ENCODE results near the gene AGXT2. TPM values are rescaled to one million over a fixed set of nuclear protein-coding genes. Genes with fewer than 3 reads are reported as not detected.
"Not testable (repeated sequence)": the region's sequence is repeated elsewhere in the genome, so short reads cannot be mapped to it uniquely, and the experiment has no call there.

Gene AGXT2
- total and polyA plus RNA-seq, 5 donors: not detected

DNA sequence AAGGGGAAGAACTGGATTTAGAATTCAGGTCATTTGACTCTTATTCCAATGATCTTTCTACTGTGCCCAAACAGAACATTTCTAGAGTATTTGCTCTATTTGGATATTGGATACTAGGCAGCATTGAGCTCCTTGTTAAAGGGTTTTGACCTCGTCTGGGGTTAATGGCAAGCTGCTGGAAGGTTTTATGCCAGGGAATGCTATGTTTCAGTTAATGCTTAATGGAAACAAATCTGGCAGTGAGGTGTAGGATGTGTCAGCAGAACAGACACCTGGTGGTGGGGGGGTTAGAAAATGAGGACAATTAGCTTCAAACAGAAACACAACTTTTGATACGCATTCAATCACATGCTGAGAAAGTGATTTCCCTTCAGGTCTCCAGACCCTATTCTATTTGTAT, 51.5 kb downstream of the AGXT2 start:
- H3K9me3 ChIP-seq (ENCODE audit: control insufficient read depth, low read length): no peaks in the 10 kb centered on the region
- ATAC-seq (no peak), DNase-seq (no peak)
- H3K27ac ChIP-seq (ENCODE audit: low read length): no peak overlapping the region
- WGBS: 79% methylated on average over 2 of the region's 2 CpGs
- H3K4me1 ChIP-seq (ENCODE audit: control insufficient read depth, insufficient read depth, low read length): no peaks in the 10 kb centered on the region
- intact Hi-C loops (cut with DNase I): no loop called here
- H3K4me3 ChIP-seq (ENCODE audit: low read length): no peak overlapping the region
- peaks cover 2% of the 10 kb centered on the region for H3K27me3 ChIP-seq (ENCODE audit: control insufficient read depth, insufficient read depth)

DNA sequence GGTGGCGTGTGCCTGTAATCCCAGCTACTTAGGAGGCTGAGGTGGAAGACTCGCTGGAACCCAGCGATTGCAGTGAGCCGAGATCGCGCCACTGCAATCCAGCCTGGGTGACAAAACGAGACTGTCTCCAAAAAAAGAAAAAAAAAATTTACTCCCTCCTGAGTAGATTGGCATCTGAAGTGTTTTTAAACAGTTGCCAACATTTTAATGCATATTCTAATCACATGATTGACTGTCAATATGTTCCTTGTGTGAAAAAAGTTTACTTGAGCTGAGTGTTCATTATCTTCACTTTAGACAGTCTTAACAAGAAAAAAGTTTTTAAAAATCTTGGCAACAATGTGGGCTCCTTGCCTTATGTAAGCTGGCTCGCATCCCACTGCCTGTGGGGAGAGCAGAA, 53.8 kb downstream of the AGXT2 start:
- no peaks in the 10 kb centered on the region for H3K4me1 ChIP-seq (ENCODE audit: control insufficient read depth, insufficient read depth, low read length)
- H3K27ac ChIP-seq (ENCODE audit: low read length): no peak overlapping the region
- H3K9me3 ChIP-seq (ENCODE audit: control insufficient read depth, low read length): no peaks in the 10 kb centered on the region
- H3K27me3 ChIP-seq (ENCODE audit: control insufficient read depth, insufficient read depth): peaks cover 2% of the 10 kb centered on the region
- WGBS: 73% methylated on average over 8 of the region's 8 CpGs
- intact Hi-C loops (cut with DNase I): no loop called here
- no peak overlapping the region for H3K4me3 ChIP-seq (ENCODE audit: low read length)
- DNase-seq (no peak), ATAC-seq (no peak)

DNA sequence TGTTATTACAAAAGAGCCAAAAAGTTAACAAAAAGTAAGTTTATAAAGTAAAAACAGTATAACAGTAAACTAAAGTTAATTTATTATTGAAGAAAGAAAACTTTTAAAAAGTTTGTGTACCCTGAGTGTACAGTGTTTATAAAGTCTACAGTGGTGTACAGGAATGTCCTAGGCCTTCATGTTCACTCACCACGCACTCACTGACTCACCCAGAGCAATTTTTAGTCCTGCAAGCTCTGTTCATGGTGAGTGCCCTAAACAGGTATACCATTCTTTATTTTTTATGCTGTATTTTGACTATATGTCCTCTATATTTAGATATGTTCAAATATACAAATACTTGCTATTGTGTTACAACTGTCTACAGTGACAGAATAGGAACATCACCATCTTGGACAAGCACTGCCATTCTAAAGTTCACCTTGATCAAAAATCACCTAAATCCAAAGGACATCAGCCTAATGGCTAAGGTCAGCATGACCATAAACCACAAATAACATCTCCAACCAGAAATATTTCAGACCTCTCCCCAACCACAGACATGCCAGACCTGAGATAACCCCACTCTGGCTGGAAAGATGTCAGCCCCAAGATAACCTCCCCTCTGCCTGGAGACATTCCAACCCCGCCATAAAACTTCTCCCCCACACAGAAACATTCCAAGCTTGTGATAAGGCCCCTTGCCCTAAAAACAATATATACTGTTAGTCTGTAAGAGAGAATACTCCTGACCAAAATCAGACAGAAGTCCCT, 56.1 kb downstream of the AGXT2 start:
- WGBS: 56% methylated on average over 2 of the region's 2 CpGs
- ATAC-seq (no peak), DNase-seq (no peak)
- Histone ChIP-seq H3K27ac (ENCODE audit: low read length) (no peak overlapping the region), H3K4me3 (ENCODE audit: low read length) (no peak overlapping the region), H3K27me3 (ENCODE audit: control insufficient read depth, insufficient read depth) (peaks cover 2% of the 10 kb centered on the region), H3K9me3 (ENCODE audit: control insufficient read depth, low read length) (no peaks in the 10 kb centered on the region), H3K4me1 (ENCODE audit: control insufficient read depth, insufficient read depth, low read length) (no peaks in the 10 kb centered on the region)
- intact Hi-C loops (cut with DNase I): no loop called here

DNA sequence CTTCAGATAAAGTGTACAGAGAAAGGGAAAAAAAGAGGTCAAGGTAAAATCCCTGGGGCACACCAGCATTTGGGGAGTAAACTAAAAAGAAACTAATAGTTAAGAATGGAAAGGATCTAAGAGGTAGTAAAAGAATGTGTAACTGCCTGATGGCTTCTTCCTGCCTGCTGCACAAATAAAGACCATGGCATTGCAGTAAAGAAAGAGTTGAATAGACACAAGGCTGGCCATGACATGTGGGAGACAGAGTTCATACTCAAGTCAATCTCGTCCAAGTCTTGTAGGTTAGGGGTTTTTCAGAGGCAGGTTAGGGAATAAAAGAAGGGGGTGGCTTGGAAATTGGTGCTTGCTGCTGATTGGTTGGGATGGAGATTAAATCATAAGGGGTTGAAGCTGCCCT, 60.8 kb downstream of the AGXT2 start:
- ATAC-seq (no peak), DNase-seq (no peak)
- Histone ChIP-seq H3K27me3 (ENCODE audit: control insufficient read depth, insufficient read depth) (no peaks in the 10 kb centered on the region), H3K4me1 (ENCODE audit: control insufficient read depth, insufficient read depth, low read length) (no peaks in the 10 kb centered on the region), H3K9me3 (ENCODE audit: control insufficient read depth, low read length) (no peaks in the 10 kb centered on the region), H3K4me3 (ENCODE audit: low read length) (no peak overlapping the region), H3K27ac (ENCODE audit: low read length) (no peak overlapping the region)
- intact Hi-C loops (cut with DNase I): no loop called here
- WGBS: 83% methylated on average over 1 of the region's 1 CpG

DNA sequence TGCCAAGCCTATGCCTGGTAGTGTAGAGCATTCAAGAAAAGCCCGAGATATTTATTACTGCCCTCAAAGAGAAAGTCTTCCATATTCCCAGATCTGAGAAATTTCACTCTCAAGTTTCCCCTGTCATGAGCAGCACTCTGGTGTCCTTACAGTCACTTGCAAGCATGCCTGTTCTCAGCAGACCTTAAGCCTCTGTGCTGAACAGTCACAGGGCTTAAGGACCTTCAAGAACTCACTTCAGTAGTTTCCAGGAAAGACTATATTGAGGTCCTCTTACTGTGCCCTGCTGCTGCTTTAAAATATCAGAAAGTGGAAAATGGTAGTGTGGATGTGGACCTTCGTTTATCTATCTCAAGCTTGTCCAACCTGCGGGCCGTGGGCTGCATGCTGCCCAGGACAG, 64.9 kb downstream of the AGXT2 start:
- Histone ChIP-seq H3K27ac (ENCODE audit: low read length) (no peak overlapping the region), H3K9me3 (ENCODE audit: control insufficient read depth, low read length) (no peaks in the 10 kb centered on the region), H3K4me1 (ENCODE audit: control insufficient read depth, insufficient read depth, low read length) (no peaks in the 10 kb centered on the region), H3K27me3 (ENCODE audit: control insufficient read depth, insufficient read depth) (no peaks in the 10 kb centered on the region), H3K4me3 (ENCODE audit: low read length) (no peak overlapping the region)
- intact Hi-C loops (cut with DNase I): no loop called here
- ATAC-seq (no peak), DNase-seq (no peak)
- 88% methylated on average over 4 of the region's 4 CpGs for WGBS

DNA sequence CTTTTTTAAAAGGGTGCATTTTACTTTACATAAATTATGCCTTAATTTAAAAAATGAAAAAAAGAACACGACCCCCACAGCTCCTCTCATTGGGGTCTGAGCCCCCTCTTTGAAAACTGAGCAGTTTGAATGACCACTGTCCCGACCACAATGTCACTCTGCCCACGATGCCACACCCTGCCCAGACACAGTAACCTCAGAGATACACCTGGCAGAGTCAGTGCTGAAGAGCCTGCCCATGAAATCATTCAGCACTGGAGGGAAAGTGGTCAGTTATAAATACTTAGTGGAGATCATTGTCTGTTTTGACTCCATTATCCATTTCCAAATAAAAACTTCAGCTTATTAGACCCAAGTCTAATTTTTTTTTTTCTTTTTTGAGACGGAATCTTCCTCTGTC, 69.1 kb downstream of the AGXT2 start:
- no peak for DNase-seq
- no peak for ATAC-seq
- intact Hi-C loops (cut with DNase I): no loop called here
- no peaks in the 10 kb centered on the region for H3K4me1 ChIP-seq (ENCODE audit: control insufficient read depth, insufficient read depth, low read length)
- 65% methylated on average over 4 of the region's 4 CpGs for WGBS
- H3K9me3 ChIP-seq (ENCODE audit: control insufficient read depth, low read length): no peaks in the 10 kb centered on the region
- H3K27me3 ChIP-seq (ENCODE audit: control insufficient read depth, insufficient read depth): no peaks in the 10 kb centered on the region
- H3K27ac ChIP-seq (ENCODE audit: low read length): no peak overlapping the region
- no peak overlapping the region for H3K4me3 ChIP-seq (ENCODE audit: low read length)

DNA sequence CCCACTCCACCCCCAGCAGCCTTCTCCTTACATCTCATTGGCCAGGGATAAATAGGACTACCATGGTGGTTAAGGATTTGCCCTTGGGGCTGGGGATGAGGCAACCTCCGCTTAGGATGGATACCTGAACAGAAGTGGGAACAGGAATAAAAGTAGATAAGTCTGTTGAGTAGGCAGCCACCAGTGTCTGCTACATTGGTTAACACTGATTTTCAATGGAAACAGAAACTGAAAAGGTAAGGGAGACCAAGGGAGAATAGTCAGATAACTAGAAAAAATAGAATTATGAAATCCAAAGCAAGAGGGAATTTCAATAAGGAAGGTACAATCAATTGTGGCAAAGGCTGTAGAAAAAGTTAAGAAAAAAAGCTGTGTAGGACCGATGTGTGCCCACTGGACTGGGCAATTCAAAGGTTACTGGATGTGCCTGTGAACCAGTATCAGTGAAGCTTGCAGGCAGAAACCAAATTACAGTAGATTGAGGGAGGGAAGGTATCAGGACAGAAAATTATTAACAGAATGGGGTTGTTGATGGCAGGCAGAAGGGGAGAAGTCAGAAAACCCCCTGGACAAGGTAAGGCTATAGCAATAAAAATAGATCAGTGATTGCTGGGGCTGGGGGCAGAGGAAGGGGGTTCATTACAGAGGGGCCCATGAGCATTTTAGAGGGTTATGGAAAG, 69.7 kb downstream of the AGXT2 start:
- WGBS: 46% methylated on average over 2 of the region's 2 CpGs
- Histone ChIP-seq H3K27ac (ENCODE audit: low read length) (no peak overlapping the region), H3K4me3 (ENCODE audit: low read length) (no peak overlapping the region), H3K27me3 (ENCODE audit: control insufficient read depth, insufficient read depth) (no peaks in the 10 kb centered on the region), H3K9me3 (ENCODE audit: control insufficient read depth, low read length) (no peaks in the 10 kb centered on the region), H3K4me1 (ENCODE audit: control insufficient read depth, insufficient read depth, low read length) (no peaks in the 10 kb centered on the region)
- DNase-seq (no peak), ATAC-seq (no peak)
- intact Hi-C loops (cut with DNase I): no loop called here

DNA sequence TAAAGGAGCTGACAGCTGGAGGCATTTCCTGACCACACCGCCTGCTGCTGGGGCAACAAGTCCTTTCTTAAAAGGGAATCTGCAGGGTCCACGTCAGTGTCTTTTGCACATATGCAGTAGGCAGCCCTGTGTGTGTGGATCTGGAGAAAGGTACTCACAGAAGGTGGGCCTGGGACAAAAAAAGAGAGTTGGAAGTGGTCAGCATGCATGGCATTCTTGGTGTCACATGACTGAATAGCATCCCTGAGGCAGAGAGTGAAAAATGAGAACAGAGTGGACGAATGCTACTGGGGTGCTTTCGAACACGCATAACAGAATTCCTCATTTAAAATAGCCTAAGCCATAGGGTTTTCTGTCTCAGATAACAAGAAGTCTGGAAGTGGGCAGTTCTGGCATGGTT, 71.4 kb downstream of the AGXT2 start:
- WGBS: 74% methylated on average over 5 of the region's 5 CpGs
- no peaks in the 10 kb centered on the region for H3K27me3 ChIP-seq (ENCODE audit: control insufficient read depth, insufficient read depth)
- no peak overlapping the region for H3K4me3 ChIP-seq (ENCODE audit: low read length)
- ATAC-seq (no peak), DNase-seq (no peak)
- intact Hi-C loops (cut with DNase I): no loop called here
- H3K9me3 ChIP-seq (ENCODE audit: control insufficient read depth, low read length): no peaks in the 10 kb centered on the region
- H3K4me1 ChIP-seq (ENCODE audit: control insufficient read depth, insufficient read depth, low read length): no peaks in the 10 kb centered on the region
- H3K27ac ChIP-seq (ENCODE audit: low read length): no peak overlapping the region

DNA sequence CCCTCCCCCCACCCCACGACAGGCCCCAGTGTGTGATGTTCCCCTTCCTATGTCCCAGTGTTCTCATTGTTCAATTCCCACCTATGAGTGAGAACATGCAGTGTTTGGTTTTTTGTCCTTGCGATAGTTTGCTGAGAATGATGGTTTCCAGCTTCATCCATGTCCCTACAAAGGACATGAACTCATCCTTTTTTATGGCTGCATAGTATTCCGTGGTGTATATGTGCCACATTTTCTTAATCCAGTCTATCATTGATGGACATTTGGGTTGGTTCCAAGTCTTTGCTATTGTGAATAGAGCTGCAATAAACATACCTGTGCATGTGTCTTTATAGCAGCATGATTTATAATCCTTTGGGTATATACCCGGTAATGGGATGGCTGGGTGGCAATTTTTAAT, 76.1 kb downstream of the AGXT2 start:
- ATAC-seq; H3K4me1 ChIP-seq (ENCODE audit: control insufficient read depth, insufficient read depth, low read length); H3K27ac ChIP-seq (ENCODE audit: low read length); H3K4me3 ChIP-seq (ENCODE audit: low read length); intact Hi-C loops (cut with DNase I); H3K27me3 ChIP-seq (ENCODE audit: control insufficient read depth, insufficient read depth); H3K9me3 ChIP-seq (ENCODE audit: control insufficient read depth, low read length); DNase-seq: not testable (repeated sequence)
- 96% methylated on average over 3 of the region's 4 CpGs for whole genome bisulfite sequencing

DNA sequence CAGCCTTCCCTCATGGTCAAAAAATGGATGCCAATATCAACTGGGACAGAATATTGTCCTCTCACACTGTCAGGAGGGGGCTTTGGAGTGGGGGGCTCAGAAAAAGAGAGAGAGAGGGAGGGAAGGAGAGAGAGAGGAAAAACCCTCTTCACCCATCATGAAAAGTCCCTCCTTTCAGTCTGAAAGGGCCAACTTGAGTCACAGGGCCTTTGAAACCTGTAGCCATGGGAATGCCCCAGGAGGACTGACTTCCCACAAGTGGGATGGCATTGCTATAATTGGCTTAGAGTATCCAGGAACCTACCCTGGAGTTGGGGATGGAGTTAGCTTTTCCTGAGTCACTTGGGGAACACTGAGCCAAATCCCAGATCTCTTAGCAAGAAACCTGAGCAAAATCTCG, 77.2 kb downstream of the AGXT2 start:
- Histone ChIP-seq H3K4me3 (ENCODE audit: low read length) (no peak overlapping the region), H3K4me1 (ENCODE audit: control insufficient read depth, insufficient read depth, low read length) (no peaks in the 10 kb centered on the region), H3K27ac (ENCODE audit: low read length) (no peak overlapping the region), H3K27me3 (ENCODE audit: control insufficient read depth, insufficient read depth) (no peaks in the 10 kb centered on the region), H3K9me3 (ENCODE audit: control insufficient read depth, low read length) (no peaks in the 10 kb centered on the region)
- DNase-seq (no peak), ATAC-seq (no peak)
- intact Hi-C loops (cut with DNase I): no loop called here
- 62% methylated on average over 1 of the region's 1 CpG for WGBS

DNA sequence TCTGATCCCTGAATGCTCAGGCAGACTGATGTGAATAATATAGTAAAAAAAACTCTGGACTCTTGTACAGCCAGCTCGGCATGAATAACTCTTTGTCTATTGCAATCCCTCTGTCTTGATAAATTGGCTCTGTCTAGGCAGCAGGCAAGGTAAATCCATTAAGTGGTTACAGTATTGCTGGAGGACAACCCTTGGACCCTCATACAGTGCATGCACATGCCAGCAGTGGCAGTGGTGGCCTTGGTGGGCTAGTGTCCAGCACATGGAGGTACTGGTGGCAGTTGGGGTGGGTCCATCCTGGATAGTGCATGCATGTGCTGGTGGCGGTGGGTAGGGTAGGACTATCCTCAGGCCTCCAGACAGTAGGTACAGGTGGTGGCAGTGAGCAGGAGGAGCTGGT, 79.5 kb downstream of the AGXT2 start:
- 95% methylated on average over 2 of the region's 2 CpGs for WGBS
- no peaks in the 10 kb centered on the region for H3K27me3 ChIP-seq (ENCODE audit: control insufficient read depth, insufficient read depth)
- no peak for DNase-seq
- no peak overlapping the region for H3K4me3 ChIP-seq (ENCODE audit: low read length)
- ATAC-seq: no peak
- no peaks in the 10 kb centered on the region for H3K4me1 ChIP-seq (ENCODE audit: control insufficient read depth, insufficient read depth, low read length)
- no peak overlapping the region for H3K27ac ChIP-seq (ENCODE audit: low read length)
- intact Hi-C loops (cut with DNase I): no loop called here
- H3K9me3 ChIP-seq (ENCODE audit: control insufficient read depth, low read length): no peaks in the 10 kb centered on the region
